HCT116 (cell line): ENCODE measurements around the gene ANKRD6. TPM values are rescaled to one million over a fixed set of nuclear protein-coding genes. Genes with fewer than 3 reads are reported as not detected.
"Not testable (repeated sequence)": the region's sequence is repeated elsewhere in the genome, so short reads cannot be mapped to it uniquely, and the experiment has no call there.

ENCODE experiments used
- ATAC-seq: fragments of 200-7000 bp; cut with Tn5 transposase; 2 replicates; pipeline ENCODE4 v1.9.1; 2020; ENCODE audit warnings: mild to moderate bottlenecking, moderate library complexity
- BruUV-seq: library from RNA; stranded (reverse); fragments of 400-500 nt; replicated peaks from 2 replicates; lab custom pipeline; 2021; lab: Mats Ljungman, UMichigan
- CTCF ChIA-PET: fragments of 300-600 bp; sonication (Branson Sonifier 250); formaldehyde crosslinking; loops from one replicate; lab custom pipeline; 2021; ENCODE audit warnings: antibody characterized with exemption; lab: Charles Lee
- POLR2A ChIA-PET: fragments of 300-600, 350-600 bp; sonication (Branson Sonifier 250); formaldehyde crosslinking; loops from one replicate; lab custom pipeline; 2021; ENCODE audit warnings: antibody characterized with exemption; lab: Charles Lee
- RAD21 ChIA-PET, 2 experiments: fragments of 300-600 bp; sonication (Branson Sonifier 250); formaldehyde crosslinking; loops; one replicate each; lab custom pipeline; 2023; ENCODE audit warnings: low total read pairs in 2 of 2; ENCODE audit not compliant: uncharacterized antibody in 2 of 2, unreplicated experiment in 2 of 2, low non-redundant PET in 1 of 2; lab: Charles Lee
- DNase-seq: peaks from one replicate; pipeline ENCODE4 v3.0.0-alpha.2; 2010; ENCODE audit warnings: low read depth, low spot score
- H2AFZ ChIP-seq: fragments of 200-600 bp; shearing (Covaris generic), sonication (generic); 2 replicates; pipeline ENCODE4 v1.6.1; 2017; ENCODE audit warnings: low read depth, mixed run types, mixed read lengths, antibody characterized with exemption, low read length; ENCODE audit not compliant: poor library complexity, severe bottlenecking
- H3K27ac ChIP-seq: 2 replicates; pipeline ENCODE4 v1.5.1; 2012; ENCODE audit warnings: low read depth, low read length
- H3K27me3 ChIP-seq: fragments of 200-600 bp; sonication (generic); 2 replicates; pipeline ENCODE4 v1.6.1; 2016; ENCODE audit warnings: mixed run types, low read length, mixed read lengths; ENCODE audit not compliant: insufficient read depth
- H3K36me3 ChIP-seq, 2 experiments: fragments of 200-500 bp in 1 of 2; fragments of 200-600 bp in 1 of 2; sonication (Bioruptor generic) in 1 of 2; sonication (generic) in 1 of 2; 2 replicates each; pipeline versions ENCODE4 v1.5.1 to v1.6.1; 2014 to 2016; ENCODE audit warnings: low read length in 2 of 2, inconsistent platforms in 1 of 2, mixed read lengths in 1 of 2, mixed run types in 1 of 2; ENCODE audit not compliant: insufficient read depth in 2 of 2, control insufficient read depth in 1 of 2
- H3K4me1 ChIP-seq, 2 experiments: fragments of 200-600 bp in 1 of 2; sonication (generic) in 1 of 2; 2 replicates each; pipeline versions ENCODE4 v1.5.1 to v1.6.1; 2012 to 2017; ENCODE audit warnings: low read length in 2 of 2, inconsistent platforms in 1 of 2, mild to moderate bottlenecking in 1 of 2, mixed read lengths in 1 of 2, mixed run types in 1 of 2, moderate library complexity in 1 of 2; ENCODE audit not compliant: insufficient read depth in 2 of 2, control insufficient read depth in 1 of 2
- H3K4me2 ChIP-seq: fragments of 200-600 bp; sonication (generic); 2 replicates; pipeline ENCODE4 v1.6.1; 2017; ENCODE audit warnings: mixed run types, low read length, mixed read lengths
- H3K4me3 ChIP-seq, 2 experiments: fragments of 200-600 bp in 1 of 2; sonication (generic) in 1 of 2; replicated peaks in 1 of 2; 2 replicates each; pipeline ENCODE4 v1.5.1; 2011 to 2016; ENCODE audit warnings: low read length in 2 of 2, control low read depth in 1 of 2, low read depth in 1 of 2, mild to moderate bottlenecking in 1 of 2, mixed read lengths in 1 of 2, mixed run types in 1 of 2
- H3K79me2 ChIP-seq: fragments of 200-600 bp; sonication (generic); 2 replicates; pipeline ENCODE4 v1.6.1; 2017; ENCODE audit warnings: mild to moderate bottlenecking, mixed run types, low read length, moderate library complexity, mixed read lengths; ENCODE audit not compliant: insufficient read depth
- H3K9ac ChIP-seq: fragments of 200-600 bp; sonication (generic); 2 replicates; pipeline ENCODE4 v1.6.1; 2016; ENCODE audit warnings: low read length, mixed read lengths
- H3K9me2 ChIP-seq: fragments of 200-600 bp; sonication (generic), shearing (Covaris generic); 2 replicates; pipeline ENCODE4 v1.6.1; 2017; ENCODE audit warnings: mixed run types, mild to moderate bottlenecking, moderate library complexity; ENCODE audit not compliant: insufficient read depth
- H3K9me3 ChIP-seq, 2 experiments: fragments of 200-500 bp in 1 of 2; fragments of 200-600 bp in 1 of 2; sonication (Bioruptor generic) in 1 of 2; sonication (generic) in 1 of 2; 2 replicates each; pipeline ENCODE4 v1.6.1; 2014 to 2017; ENCODE audit warnings: low read length in 2 of 2, mixed read lengths in 2 of 2, inconsistent platforms in 1 of 2, low read depth in 1 of 2, mild to moderate bottlenecking in 1 of 2, mixed run types in 1 of 2, moderate library complexity in 1 of 2; ENCODE audit not compliant: control insufficient read depth in 1 of 2, insufficient read depth in 1 of 2
- H4K20me1 ChIP-seq: fragments of 200-600 bp; sonication (generic), shearing (Covaris generic); 2 replicates; pipeline ENCODE4 v1.6.1; 2017; ENCODE audit warnings: mixed run types, mild to moderate bottlenecking, moderate library complexity; ENCODE audit not compliant: insufficient read depth
- CEBPB ChIP-seq: IDR thresholded peaks from 2 replicates; pipeline ENCODE4 v1.6.1; 2012; ENCODE audit warnings: low read depth
- FOSL1 ChIP-seq: IDR thresholded peaks from 2 replicates; pipeline ENCODE4 v1.6.1; 2012; ENCODE audit warnings: low read depth
- JUND ChIP-seq: IDR thresholded peaks from 2 replicates; pipeline ENCODE4 v1.6.1; 2012
- POLR2A ChIP-seq: IDR thresholded peaks from 2 replicates; pipeline ENCODE4 v1.7.0; 2011; ENCODE audit warnings: borderline replicate concordance; ENCODE audit not compliant: insufficient read depth, insufficient read length; ENCODE audit errors: extremely low read depth
- RAD21 ChIP-seq: IDR thresholded peaks from 2 replicates; pipeline ENCODE4 v1.6.1; 2012; ENCODE audit warnings: low read depth, mild to moderate bottlenecking
- SIN3A ChIP-seq: IDR thresholded peaks from 2 replicates; pipeline ENCODE4 v1.6.1; 2012; ENCODE audit warnings: low read depth
- SP1 ChIP-seq: IDR thresholded peaks from 2 replicates; pipeline ENCODE4 v1.6.1; 2012; ENCODE audit warnings: low read depth
- TCF7L2 ChIP-seq: IDR thresholded peaks from 2 replicates; pipeline ENCODE4 v1.7.0; 2011; ENCODE audit warnings: borderline replicate concordance, inconsistent platforms; ENCODE audit not compliant: insufficient read depth, insufficient read length; ENCODE audit errors: extremely low read depth
- ZFX ChIP-seq: fragments of 450-650 bp; IDR thresholded peaks from 2 replicates; pipeline ENCODE4 v1.6.1; 2017
- ZNF274 ChIP-seq: fragments of 200-500 bp; sonication (Bioruptor generic); IDR thresholded peaks from 2 replicates; pipeline ENCODE4 v1.6.1; 2014; ENCODE audit warnings: mild to moderate bottlenecking, low read depth, low read length, inconsistent platforms
- intact Hi-C: fragments of 100-400 bp; cut with micrococcal nuclease; formaldehyde crosslinking; loops from 2 replicates; pipeline ENCODE4 v1.10.0; 2022
- total RNA-seq: library from RNA; stranded (reverse); gene quantifications from one replicate; pipeline ENCODE4 v1.2.1, GENCODE V29; 2021; ENCODE audit not compliant: unreplicated experiment
- TF ChIP-seq, protein P1 (sequence below), 3 experiments: fragments of 200-600 bp in 1 of 3; sonication (generic) in 1 of 3; IDR thresholded peaks in 2 of 3; conservative IDR thresholded peaks in 1 of 3; 2 replicates each; pipeline ENCODE4 v1.5.1; 2012 to 2017; ENCODE audit warnings: low read depth in 2 of 3, low read length in 2 of 3, antibody characterized with exemption in 1 of 3, borderline replicate concordance in 1 of 3, control low read depth in 1 of 3, mild to moderate bottlenecking in 1 of 3, mixed read lengths in 1 of 3, mixed run types in 1 of 3, moderate library complexity in 1 of 3; ENCODE audit not compliant: insufficient read depth in 1 of 3
- TF ChIP-seq, protein P2 (sequence below): IDR thresholded peaks from 2 replicates; pipeline ENCODE4 v1.6.1; 2011; ENCODE audit warnings: mild to moderate bottlenecking, low read length, moderate library complexity; ENCODE audit not compliant: insufficient replicate concordance; ENCODE audit errors: extremely low read depth
- TF ChIP-seq, protein P3 (sequence below): IDR thresholded peaks from 2 replicates; pipeline ENCODE4 v1.6.1; 2012; ENCODE audit warnings: low read depth

ANKRD6 gene
- total RNA-seq, 1 experiment from 2014 or later = 9.9 TPM

DNA sequence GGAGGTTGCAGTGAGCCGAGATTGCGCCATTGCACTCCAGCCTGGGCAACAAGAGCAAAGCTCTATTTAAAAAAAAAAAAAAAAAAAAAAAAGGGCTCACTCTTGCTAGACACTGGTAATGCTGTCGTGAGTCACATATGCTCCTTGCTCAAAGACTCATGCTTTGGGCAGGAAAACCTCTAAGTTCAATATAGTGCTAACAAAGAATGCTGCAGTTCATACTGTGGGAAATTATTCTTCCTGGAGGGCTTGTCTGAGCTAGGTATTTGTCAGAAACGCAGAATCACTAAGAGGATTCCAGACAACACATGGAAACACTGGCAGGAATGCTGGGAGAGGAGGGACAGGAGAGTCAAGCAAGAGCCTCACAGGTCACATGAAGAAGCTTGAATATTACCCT, 207.9 kb downstream of the ANKRD6 start:
- Histone ChIP-seq H3K79me2 (peaks cover 24% of the 10 kb centered on the region), H3K9ac (no peak overlapping the region), H3K4me2 (no peak overlapping the region), H3K36me3 (peaks cover 16 to 33% of the 10 kb centered on the region in 2 experiments; a peak in 3 of 4 replicates), H3K4me3 (no peak overlapping the region), H2AFZ (no peak overlapping the region), H3K4me1 (peaks cover 6 to 16% of the 10 kb centered on the region in 2 experiments; a peak in 3 of 4 replicates), H3K9me3 (no peaks in the 10 kb centered on the region)
- intact Hi-C loops = no loop called here
- DNase-seq (no peak), ATAC-seq (no peak)
- POLR2A ChIA-PET = no interaction called here
- TF ChIP-seq JUND (no peak), TCF7L2 (no peak), ZNF274 (no peak), ZFX (no peak), POLR2A (no peak), RAD21 (no peak), CEBPB (no peak), FOSL1 (no peak), SIN3A (no peak), SP1 (no peak)
- TF ChIP-seq, protein P1, sequence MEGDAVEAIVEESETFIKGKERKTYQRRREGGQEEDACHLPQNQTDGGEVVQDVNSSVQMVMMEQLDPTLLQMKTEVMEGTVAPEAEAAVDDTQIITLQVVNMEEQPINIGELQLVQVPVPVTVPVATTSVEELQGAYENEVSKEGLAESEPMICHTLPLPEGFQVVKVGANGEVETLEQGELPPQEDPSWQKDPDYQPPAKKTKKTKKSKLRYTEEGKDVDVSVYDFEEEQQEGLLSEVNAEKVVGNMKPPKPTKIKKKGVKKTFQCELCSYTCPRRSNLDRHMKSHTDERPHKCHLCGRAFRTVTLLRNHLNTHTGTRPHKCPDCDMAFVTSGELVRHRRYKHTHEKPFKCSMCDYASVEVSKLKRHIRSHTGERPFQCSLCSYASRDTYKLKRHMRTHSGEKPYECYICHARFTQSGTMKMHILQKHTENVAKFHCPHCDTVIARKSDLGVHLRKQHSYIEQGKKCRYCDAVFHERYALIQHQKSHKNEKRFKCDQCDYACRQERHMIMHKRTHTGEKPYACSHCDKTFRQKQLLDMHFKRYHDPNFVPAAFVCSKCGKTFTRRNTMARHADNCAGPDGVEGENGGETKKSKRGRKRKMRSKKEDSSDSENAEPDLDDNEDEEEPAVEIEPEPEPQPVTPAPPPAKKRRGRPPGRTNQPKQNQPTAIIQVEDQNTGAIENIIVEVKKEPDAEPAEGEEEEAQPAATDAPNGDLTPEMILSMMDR (IDR thresholded peaks at IDR 0.05 in 2 of 3, conservative IDR thresholded peaks at IDR 0.05 in 1 of 3; ENCODE audit: borderline replicate concordance in 1 of 3, insufficient read depth in 1 of 3, low read depth in 2 of 3, low read length in 2 of 3) = no peak
- TF ChIP-seq, protein P2, sequence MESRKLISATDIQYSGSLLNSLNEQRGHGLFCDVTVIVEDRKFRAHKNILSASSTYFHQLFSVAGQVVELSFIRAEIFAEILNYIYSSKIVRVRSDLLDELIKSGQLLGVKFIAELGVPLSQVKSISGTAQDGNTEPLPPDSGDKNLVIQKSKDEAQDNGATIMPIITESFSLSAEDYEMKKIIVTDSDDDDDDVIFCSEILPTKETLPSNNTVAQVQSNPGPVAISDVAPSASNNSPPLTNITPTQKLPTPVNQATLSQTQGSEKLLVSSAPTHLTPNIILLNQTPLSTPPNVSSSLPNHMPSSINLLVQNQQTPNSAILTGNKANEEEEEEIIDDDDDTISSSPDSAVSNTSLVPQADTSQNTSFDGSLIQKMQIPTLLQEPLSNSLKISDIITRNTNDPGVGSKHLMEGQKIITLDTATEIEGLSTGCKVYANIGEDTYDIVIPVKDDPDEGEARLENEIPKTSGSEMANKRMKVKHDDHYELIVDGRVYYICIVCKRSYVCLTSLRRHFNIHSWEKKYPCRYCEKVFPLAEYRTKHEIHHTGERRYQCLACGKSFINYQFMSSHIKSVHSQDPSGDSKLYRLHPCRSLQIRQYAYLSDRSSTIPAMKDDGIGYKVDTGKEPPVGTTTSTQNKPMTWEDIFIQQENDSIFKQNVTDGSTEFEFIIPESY = no peak
- TF ChIP-seq, protein P3, sequence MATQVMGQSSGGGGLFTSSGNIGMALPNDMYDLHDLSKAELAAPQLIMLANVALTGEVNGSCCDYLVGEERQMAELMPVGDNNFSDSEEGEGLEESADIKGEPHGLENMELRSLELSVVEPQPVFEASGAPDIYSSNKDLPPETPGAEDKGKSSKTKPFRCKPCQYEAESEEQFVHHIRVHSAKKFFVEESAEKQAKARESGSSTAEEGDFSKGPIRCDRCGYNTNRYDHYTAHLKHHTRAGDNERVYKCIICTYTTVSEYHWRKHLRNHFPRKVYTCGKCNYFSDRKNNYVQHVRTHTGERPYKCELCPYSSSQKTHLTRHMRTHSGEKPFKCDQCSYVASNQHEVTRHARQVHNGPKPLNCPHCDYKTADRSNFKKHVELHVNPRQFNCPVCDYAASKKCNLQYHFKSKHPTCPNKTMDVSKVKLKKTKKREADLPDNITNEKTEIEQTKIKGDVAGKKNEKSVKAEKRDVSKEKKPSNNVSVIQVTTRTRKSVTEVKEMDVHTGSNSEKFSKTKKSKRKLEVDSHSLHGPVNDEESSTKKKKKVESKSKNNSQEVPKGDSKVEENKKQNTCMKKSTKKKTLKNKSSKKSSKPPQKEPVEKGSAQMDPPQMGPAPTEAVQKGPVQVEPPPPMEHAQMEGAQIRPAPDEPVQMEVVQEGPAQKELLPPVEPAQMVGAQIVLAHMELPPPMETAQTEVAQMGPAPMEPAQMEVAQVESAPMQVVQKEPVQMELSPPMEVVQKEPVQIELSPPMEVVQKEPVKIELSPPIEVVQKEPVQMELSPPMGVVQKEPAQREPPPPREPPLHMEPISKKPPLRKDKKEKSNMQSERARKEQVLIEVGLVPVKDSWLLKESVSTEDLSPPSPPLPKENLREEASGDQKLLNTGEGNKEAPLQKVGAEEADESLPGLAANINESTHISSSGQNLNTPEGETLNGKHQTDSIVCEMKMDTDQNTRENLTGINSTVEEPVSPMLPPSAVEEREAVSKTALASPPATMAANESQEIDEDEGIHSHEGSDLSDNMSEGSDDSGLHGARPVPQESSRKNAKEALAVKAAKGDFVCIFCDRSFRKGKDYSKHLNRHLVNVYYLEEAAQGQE = no peak
- TF ChIP-seq, all 23 proteins: peak for 0
- H4K20me1 ChIP-seq = no peaks in the 10 kb centered on the region
- no TSS peak for BruUV-seq
- ChIA-PET CTCF (no interaction called here), RAD21 (no interaction called here)
- no peak overlapping the region for H3K27ac ChIP-seq
- H3K9me2 ChIP-seq = no peaks in the 10 kb centered on the region
- no peaks in the 10 kb centered on the region for H3K27me3 ChIP-seq

DNA sequence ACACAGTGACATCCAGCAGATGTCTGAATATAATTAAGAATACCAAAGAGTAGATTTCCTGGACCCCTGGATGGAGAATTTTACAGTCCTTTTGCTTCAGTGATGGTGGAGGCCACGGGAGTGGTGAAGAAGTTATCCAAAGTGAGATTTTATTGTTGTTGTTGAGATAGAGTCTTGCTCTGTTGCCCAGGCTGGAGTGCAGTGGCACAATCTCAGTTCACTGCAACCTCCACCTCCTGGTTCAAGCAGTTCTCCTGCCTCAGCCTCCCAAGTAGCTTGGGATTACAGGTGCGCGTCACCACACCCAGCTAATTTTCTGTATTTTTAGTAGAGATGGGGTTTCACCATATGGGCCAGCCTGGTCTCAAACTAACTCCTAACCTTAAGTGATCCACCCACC, 208.6 kb downstream of the ANKRD6 start:
- H2AFZ ChIP-seq, CTCF ChIA-PET, H3K4me2 ChIP-seq, H3K4me3 ChIP-seq, ATAC-seq, H4K20me1 ChIP-seq, H3K27me3 ChIP-seq, intact Hi-C loops, DNase-seq, H3K27ac ChIP-seq, BruUV-seq, RAD21 ChIA-PET, H3K9ac ChIP-seq, H3K9me3 ChIP-seq, POLR2A ChIA-PET, H3K9me2 ChIP-seq: not testable (repeated sequence)
- peaks cover 24% of the 10 kb centered on the region for H3K79me2 ChIP-seq
- H3K4me1 ChIP-seq = peaks cover 6 to 16% of the 10 kb centered on the region in 2 experiments; a peak in 3 of 4 replicates
- H3K36me3 ChIP-seq = peaks cover 22 to 38% of the 10 kb centered on the region in 2 experiments; a peak in 3 of 4 replicates
